ENCODE measurements around the gene NCAPH2.
"Not testable (repeated sequence)": the region's sequence is repeated elsewhere in the genome, so short reads cannot be mapped to it uniquely, and the experiment has no call there.

The NCAPH2 gene

GRCh38 chr22:50520184-50520583 lies 12.2 kb downstream of the NCAPH2 start:
- DNase-seq, result not testable (repeated sequence)

- no peak for DNase-seq
Observed at GRCh38 chr22:50520826-50521453, 12.9 kb downstream of the NCAPH2 start.

GRCh38 chr22:50521710-50522109 lies 13.7 kb downstream of the NCAPH2 start:
- DNase-seq, result no peak

DNA sequence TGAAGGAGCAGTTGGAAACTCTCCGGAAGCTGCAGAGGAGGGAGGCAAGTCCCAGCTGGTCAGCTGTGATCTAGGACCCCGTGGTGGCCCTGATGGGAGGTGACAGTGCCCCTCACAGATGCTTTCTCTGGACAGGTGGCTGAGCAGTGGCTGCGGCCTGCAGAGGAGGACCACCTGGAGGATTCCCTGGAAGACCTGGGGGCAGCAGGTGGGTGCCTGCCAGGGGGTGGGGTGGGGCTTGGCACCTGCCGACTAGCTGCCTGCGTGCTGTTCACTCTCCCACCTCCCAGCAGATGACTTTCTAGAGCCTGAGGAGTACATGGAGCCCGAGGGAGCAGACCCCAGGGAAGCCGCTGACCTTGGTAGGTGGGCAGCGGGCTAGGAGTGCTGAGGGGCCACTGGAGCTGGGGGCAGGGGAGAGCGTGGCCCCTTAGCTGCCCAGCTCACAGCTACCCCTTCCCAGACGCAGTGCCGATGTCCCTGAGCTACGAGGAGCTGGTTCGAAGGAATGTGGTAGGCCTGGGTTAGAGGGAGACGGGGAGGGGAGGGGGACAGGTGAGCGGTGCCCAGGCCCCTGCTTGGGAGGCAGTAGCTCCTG lies 14.3 kb downstream of the NCAPH2 start:
- DNase-seq, result no peak

GRCh38 chr22:50522806-50523438 lies 14.9 kb downstream of the NCAPH2 start:
- DNase-seq, result no peak

DNA sequence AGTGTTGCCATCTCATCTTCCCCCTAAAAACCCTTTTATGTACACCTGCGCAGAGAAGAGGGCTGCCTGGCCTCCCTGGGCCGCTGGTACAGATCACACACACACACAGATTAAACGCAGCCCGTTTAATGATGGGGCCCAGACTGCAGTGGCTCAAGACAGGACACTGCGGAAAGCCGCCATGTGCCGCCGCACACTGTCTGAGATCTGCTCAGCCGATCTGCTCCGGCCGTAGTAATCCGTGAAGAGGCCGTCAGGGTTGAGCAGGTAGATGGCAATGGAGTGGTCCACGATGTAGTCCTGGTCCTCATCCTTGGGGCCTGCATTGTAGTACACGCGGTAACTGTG lies 15.4 kb downstream of the NCAPH2 start:
- DNase-seq, result no peak

- no peak for DNase-seq
Observed at GRCh38 chr22:50523806-50524675, 16.0 kb downstream of the NCAPH2 start.

DNA sequence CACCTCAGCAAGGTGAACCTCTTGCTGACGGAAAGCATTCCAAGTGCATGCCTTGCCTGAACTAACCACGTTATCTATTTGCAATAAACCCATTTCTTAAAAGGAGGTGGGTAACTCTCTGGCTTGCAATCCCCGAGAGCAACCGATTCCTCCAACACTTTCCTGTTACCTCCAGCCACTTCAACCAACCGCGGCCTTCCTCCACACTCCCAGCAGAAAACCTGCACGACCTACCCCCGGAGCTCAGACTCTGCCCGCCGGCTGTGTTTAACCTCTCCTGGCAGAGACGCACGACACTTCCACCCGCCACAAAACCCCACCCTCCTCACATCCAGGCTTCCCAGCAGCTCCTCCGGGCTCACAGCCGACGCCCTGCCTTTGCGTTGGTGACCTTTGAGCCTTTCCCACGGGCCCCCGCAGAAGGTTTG lies 16.7 kb downstream of the NCAPH2 start:
- DNase-seq, result peak; percentile 25 to 33

GRCh38 chr22:50525104-50525857 lies 17.3 kb downstream of the NCAPH2 start, which contains the start of gene SCO2:
TSS of gene SCO2 (minus strand) at chr22:50525598. CDS start at chr22:50524411, 1,187 bp downstream.
- peak; percentile 90 to 91 for DNase-seq

GRCh38 chr22:50525858-50526107 lies 17.8 kb downstream of the NCAPH2 start:
- DNase-seq, result no peak

DNA sequence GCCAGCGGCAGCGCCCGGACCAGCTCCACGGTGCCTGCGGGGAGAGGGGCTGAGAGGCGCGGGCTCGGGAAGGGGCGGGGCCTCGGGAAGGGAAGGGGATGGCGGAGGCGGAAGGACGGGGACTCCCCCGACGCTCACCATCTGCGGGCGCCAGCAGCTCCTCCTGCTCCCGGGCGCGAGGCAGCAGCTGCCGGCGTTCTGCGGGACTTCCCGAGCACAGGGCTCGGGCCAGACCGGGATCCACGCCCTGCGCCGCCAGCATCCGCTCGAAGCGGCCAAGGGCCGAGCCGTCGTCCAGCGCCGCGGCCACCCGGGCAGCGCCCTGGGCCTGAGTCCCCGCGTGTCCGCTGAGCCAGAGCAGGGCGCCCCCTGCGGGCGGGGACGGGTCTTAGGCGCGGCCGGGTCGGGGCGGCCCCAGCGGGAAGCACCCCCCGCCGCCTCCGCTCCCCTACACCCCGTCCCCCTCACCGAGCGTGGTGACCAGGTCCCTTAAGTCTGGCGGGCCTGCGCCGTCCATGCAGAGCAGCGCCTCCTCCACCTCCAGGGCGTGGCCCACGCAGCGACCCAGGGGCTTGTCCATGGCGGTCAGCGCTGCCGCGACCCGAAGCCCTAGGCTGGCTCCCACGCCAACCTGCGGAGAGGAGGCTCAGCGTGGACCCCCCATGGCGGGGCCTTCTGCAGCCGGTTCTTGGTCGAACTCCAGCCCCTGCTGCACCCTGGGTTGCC lies 18.2 kb downstream of the NCAPH2 start:
- DNase-seq, result peak; percentile 61 to 66

DNA sequence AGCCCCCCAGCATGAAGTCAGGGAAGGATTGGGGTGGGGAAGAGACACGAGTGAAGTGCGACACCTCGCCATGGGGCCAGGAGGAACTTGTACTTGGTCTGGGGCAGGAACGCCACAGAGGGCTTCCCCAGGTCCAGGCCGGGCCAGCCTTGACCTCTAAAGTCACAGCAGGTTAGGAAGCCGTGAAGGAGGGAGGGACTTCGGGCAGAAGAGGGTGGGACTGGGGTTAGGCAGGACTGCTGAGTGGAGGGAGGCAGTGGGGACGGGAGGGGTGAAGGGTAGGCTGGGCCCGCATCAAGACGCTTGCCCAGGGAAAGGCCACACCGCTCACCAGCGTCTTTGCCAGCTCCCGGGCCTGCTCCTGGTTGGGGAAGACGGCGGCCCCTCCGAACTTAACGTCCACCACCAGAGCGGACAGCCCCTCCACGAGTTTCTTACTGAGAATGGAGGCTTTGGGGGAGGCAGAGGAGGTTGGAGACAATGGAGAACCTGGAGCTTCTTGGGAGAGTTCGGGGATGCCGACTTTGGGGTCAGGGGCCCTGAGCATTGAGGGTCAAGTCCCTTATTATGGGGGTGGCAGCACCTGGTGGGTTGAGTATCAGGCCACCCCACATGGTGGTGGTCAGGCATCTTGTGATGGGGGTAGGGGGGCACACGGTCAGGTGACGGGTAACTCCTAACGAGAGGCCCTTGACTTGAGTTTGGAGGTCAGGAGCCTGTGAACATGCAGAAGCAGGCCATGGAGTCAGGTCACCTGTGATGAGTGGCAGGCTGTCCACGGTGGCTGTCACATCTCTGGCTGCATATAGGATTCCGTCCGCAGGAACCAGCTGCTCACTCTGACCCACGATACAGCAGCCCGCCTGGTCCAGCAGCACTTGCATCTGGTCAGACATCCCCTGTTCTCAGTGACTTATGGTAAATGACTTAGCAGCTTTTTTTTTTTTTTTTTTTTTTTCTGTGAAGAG lies 19.1 kb downstream of the NCAPH2 start:
- peak; percentile 75 to 84 for DNase-seq

GRCh38 chr22:50527921-50528681 lies 20.1 kb downstream of the NCAPH2 start:
- DNase-seq, result no peak

GRCh38 chr22:50528682-50529415 lies 20.8 kb downstream of the NCAPH2 start:
- peak in 1 of 2 experiments; percentile 2 for DNase-seq

DNA sequence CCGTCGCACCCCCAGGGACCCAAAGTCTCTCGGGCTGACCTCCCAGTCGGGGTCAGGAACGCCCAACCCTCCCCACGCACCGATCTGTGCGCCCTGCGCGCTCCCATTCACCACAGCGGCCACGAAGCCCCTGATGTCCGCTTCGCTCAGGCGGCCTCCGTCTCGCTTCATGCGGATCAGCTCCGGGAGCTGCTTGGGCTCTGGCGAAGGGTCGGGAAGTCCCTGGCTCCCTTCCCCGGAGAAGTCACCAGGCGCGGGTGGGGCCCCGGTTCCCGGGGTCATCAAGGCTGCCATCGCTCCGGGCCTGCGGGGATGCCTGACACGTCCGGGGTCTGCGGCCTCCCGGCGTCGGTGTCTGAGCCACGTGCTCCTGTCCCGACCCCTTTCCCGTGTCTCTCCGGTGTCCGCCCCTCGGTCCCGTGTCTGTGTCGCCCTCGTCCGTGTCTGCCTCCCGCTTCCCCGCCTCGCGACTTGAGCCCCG lies 21.4 kb downstream of the NCAPH2 start:
- DNase-seq, result no peak

GRCh38 chr22:50529897-50530579 lies 22.0 kb downstream of the NCAPH2 start, which contains the start of gene TYMP:
TSS of gene TYMP (minus strand) at chr22:50530012. CDS start at chr22:50529709, 303 bp downstream.
- DNase-seq, result peak; percentile 38 to 56

GRCh38 chr22:50530580-50530876 lies 22.5 kb downstream of the NCAPH2 start:
- no peak for DNase-seq

GRCh38 chr22:50530877-50531545 lies 23.0 kb downstream of the NCAPH2 start:
- peak; percentile 73 to 75 for DNase-seq
